BLaER1 (cell line): ENCODE measurements around the gene SHF.

Experiments used
- H3K27ac ChIP-seq: shearing (Covaris generic); formaldehyde crosslinking; 2 replicates; pipeline ENCODE4 v1.8.1; 2022
- H3K27me3 ChIP-seq: shearing (Covaris generic); formaldehyde crosslinking; 2 replicates; pipeline ENCODE4 v1.8.1; 2022
- H3K36me3 ChIP-seq: shearing (Covaris generic); formaldehyde crosslinking; 2 replicates; pipeline ENCODE4 v1.8.1; 2022
- H3K4me1 ChIP-seq: shearing (Covaris generic); formaldehyde crosslinking; 2 replicates; pipeline ENCODE4 v1.8.1; 2022
- H3K4me2 ChIP-seq: shearing (Covaris generic); formaldehyde crosslinking; 2 replicates; pipeline ENCODE4 v1.8.1; 2022
- H3K4me3 ChIP-seq: shearing (Covaris generic); formaldehyde crosslinking; 2 replicates; pipeline ENCODE4 v1.8.1; 2022
- H3K9ac ChIP-seq: shearing (Covaris generic); formaldehyde crosslinking; 2 replicates; pipeline ENCODE4 v1.8.1; 2022
- H3K9me3 ChIP-seq: shearing (Covaris generic); formaldehyde crosslinking; 2 replicates; pipeline ENCODE4 v1.8.1; 2022
- H4K20me1 ChIP-seq: shearing (Covaris generic); formaldehyde crosslinking; 2 replicates; pipeline ENCODE4 v1.8.1; 2022
- Cebpa-rat ChIP-seq: shearing (Covaris generic); IDR thresholded peaks from 2 replicates; pipeline ENCODE4 v1.8.1; 2022

SHF gene

DNA sequence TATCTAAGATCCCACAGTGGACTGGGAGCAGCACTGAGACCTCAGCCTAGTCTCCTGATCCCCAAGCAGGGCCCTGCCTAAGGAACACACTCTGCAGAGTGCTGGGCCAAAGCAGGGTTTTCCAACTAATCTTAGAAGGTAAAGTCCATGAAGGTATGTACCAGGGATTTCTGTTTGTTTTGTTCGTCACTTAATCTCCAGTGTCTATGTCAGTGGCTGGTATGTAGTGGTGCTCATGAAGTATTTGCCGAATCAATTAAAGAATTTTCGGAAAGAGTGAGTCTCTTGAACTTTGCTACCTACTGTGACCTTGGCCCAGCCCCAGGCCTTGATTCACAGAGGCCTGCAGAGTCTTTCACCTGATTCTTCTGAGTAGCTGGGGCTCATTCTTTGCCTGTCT, 56.3 kb downstream of the SHF start:
- Histone ChIP-seq H3K36me3 (no peaks in the 10 kb centered on the region), H4K20me1 (no peaks in the 10 kb centered on the region), H3K9me3 (peaks cover 6% of the 10 kb centered on the region; the same call in 1 of the 2 replicates), H3K4me1 (peaks cover 2% of the 10 kb centered on the region; the same call in 1 of the 2 replicates), H3K9ac (no peak overlapping the region), H3K27me3 (0 out of 2 replicates have a peak, but pooled peaks cover 8% of the 10 kb centered on the region), H3K27ac (no peak overlapping the region), H3K4me2 (no peak overlapping the region), H3K4me3 (no peak overlapping the region)
- TF ChIP-seq Cebpa-rat, result no peak

GRCh38 chr15:45130291-45131000, 57.3 kb downstream of the SHF start:
- no peaks in the 10 kb centered on the region for H4K20me1 ChIP-seq
- H3K27me3 ChIP-seq, result 0 out of 2 replicates have a peak, but pooled peaks cover 8% of the 10 kb centered on the region
- no peak overlapping the region for H3K4me2 ChIP-seq

DNA sequence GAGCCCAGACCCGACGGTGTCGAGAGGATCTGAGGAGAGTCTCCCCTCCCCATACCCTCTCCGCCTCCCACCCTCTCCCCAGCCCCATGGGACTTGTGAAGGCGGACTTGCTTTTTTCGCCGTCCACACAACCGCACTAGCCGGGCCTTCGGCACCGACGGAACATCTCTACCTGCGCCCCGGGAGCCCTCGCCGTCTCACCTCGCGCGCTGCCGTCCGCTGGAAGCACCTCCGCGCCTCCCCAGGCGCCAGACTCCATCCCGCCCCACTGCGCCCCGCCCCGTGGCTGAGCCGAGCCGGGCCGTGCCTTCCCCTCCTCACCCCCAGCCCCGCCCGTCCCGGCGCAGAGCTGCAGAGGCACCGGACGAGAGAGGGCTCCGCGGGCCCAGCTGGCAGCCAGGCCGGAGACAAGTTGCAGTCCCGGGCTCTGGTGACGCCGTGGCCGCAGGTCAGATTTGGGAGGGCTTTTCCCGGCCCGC, 58.1 kb downstream of the SHF start, which contains the start of the genes DUOX1 and DUOXA1:
TSS of gene DUOX1 (plus strand) at position 344 of the 479 bp plus-strand sequence. CDS start 1,973 bp downstream, outside the sequence.
TSS of gene DUOXA1 (minus strand) at position 229 of the 479 bp plus-strand sequence. CDS start 6,865 bp downstream, outside the sequence.
- H3K4me1 ChIP-seq, result no peaks in the 10 kb centered on the region
- no peak within 1 kb of the TSS for H3K9ac ChIP-seq
- H3K36me3 ChIP-seq, result no peaks in the 10 kb centered on the region
- no peak within 1 kb of the TSS for H3K27ac ChIP-seq
- no peaks in the 10 kb centered on the region for H4K20me1 ChIP-seq
- H3K9me3 ChIP-seq, result no peaks in the 10 kb centered on the region
- H3K4me3 ChIP-seq, result no peak within 1 kb of the TSS
- TF ChIP-seq Cebpa-rat, result no peak
- 0 out of 2 replicates have a peak, but pooled peaks cover 5% of the 10 kb centered on the region for H3K27me3 ChIP-seq
- H3K4me2 ChIP-seq, result no peak within 1 kb of the TSS

More at GRCh38 chr15:45130291-45131000, 57.3 kb downstream of the SHF start:
- Histone ChIP-seq H3K36me3 (no peaks in the 10 kb centered on the region), H3K4me3 (no peak overlapping the region), H3K9me3 (peaks cover 6% of the 10 kb centered on the region; the same call in 1 of the 2 replicates), H3K4me1 (no peaks in the 10 kb centered on the region), H3K27ac (no peak overlapping the region), H3K9ac (no peak overlapping the region)
- TF ChIP-seq Cebpa-rat, result no peak

- no peaks in the 10 kb centered on the region for H4K20me1 ChIP-seq
- no peaks in the 10 kb centered on the region for H3K4me1 ChIP-seq
- H3K36me3 ChIP-seq, result no peaks in the 10 kb centered on the region
- H3K27me3 ChIP-seq, result 0 out of 2 replicates have a peak, but pooled peaks cover 3% of the 10 kb centered on the region
- no peak overlapping the region for H3K27ac ChIP-seq
- H3K9me3 ChIP-seq, result no peaks in the 10 kb centered on the region
- TF ChIP-seq Cebpa-rat, result no peak
- no peak overlapping the region for H3K4me2 ChIP-seq
- no peak overlapping the region for H3K9ac ChIP-seq
- H3K4me3 ChIP-seq, result no peak overlapping the region
Observed at GRCh38 chr15:45128971-45129639, 58.7 kb downstream of the SHF start.

- H3K27ac ChIP-seq, result no peak overlapping the region
- no peaks in the 10 kb centered on the region for H3K4me1 ChIP-seq
- H3K27me3 ChIP-seq, result 0 out of 2 replicates have a peak, but pooled peaks cover 3% of the 10 kb centered on the region
- H3K9me3 ChIP-seq, result no peaks in the 10 kb centered on the region
- H3K36me3 ChIP-seq, result no peaks in the 10 kb centered on the region
- H3K9ac ChIP-seq, result no peak overlapping the region
- no peak overlapping the region for H3K4me3 ChIP-seq
- no peaks in the 10 kb centered on the region for H4K20me1 ChIP-seq
- H3K4me2 ChIP-seq, result no peak overlapping the region
- no peak for TF ChIP-seq Cebpa-rat
Observed at GRCh38 chr15:45126535-45127158, 61.1 kb downstream of the SHF start.

GRCh38 chr15:45123397-45123796, 64.4 kb downstream of the SHF start:
- no peak overlapping the region for H3K4me3 ChIP-seq

GRCh38 chr15:45122719-45123118, 65.0 kb downstream of the SHF start:
- Histone ChIP-seq H3K27me3 (peaks cover 3% of the 10 kb centered on the region), H3K4me1 (no peaks in the 10 kb centered on the region), H4K20me1 (no peaks in the 10 kb centered on the region), H3K27ac (no peak overlapping the region), H3K36me3 (no peaks in the 10 kb centered on the region), H3K9ac (no peak overlapping the region), H3K4me3 (no peak overlapping the region), H3K9me3 (no peaks in the 10 kb centered on the region), H3K4me2 (no peak overlapping the region)
- no peak for TF ChIP-seq Cebpa-rat

More at GRCh38 chr15:45123397-45123796, 64.4 kb downstream of the SHF start:
- Histone ChIP-seq H3K9me3 (no peaks in the 10 kb centered on the region), H3K27ac (no peak overlapping the region), H3K36me3 (no peaks in the 10 kb centered on the region), H3K4me2 (no peak overlapping the region), H3K4me1 (no peaks in the 10 kb centered on the region), H4K20me1 (no peaks in the 10 kb centered on the region), H3K9ac (no peak overlapping the region), H3K27me3 (no peaks in the 10 kb centered on the region)
- TF ChIP-seq Cebpa-rat, result no peak

DNA sequence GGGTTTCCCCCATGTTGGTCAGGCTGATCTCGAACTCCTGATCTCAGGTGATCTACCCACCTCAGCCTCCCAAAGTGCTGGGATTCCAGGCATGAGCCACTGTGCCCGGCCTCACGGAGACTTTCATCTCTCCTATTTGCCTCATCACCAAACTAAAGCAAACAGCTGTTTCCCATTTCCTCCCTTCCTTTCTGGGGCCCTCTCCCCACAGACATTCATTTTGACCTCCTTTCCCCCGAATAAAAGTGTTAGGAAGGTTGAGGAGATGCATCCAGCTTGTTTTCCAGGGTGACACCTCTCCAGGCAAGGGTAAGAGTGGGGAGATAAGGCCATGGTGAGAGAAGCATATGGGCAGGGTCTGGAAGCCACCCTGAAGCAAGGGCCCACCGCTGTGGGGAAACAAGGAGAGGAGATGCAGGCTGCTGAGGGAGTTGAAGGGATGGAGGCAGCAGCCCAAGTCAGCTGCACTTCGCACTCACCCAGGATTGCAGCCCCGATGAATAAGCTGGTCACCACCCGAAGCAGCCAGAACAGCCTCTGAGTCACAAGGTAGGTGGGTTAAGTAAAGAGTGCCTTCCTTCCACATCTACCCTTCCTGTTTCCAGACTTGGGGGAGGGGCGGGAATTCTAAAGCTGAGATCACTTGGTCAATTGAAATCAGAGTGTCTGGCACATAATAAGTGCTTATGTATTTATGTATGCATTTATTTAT, 65.9 kb downstream of the SHF start:
- Histone ChIP-seq H3K4me1 (no peaks in the 10 kb centered on the region), H3K4me2 (no peak overlapping the region), H3K27ac (no peak overlapping the region), H3K4me3 (no peak overlapping the region), H3K9ac (no peak overlapping the region), H4K20me1 (no peaks in the 10 kb centered on the region), H3K9me3 (no peaks in the 10 kb centered on the region), H3K27me3 (peaks cover 11% of the 10 kb centered on the region), H3K36me3 (no peaks in the 10 kb centered on the region)
- no peak for TF ChIP-seq Cebpa-rat

DNA sequence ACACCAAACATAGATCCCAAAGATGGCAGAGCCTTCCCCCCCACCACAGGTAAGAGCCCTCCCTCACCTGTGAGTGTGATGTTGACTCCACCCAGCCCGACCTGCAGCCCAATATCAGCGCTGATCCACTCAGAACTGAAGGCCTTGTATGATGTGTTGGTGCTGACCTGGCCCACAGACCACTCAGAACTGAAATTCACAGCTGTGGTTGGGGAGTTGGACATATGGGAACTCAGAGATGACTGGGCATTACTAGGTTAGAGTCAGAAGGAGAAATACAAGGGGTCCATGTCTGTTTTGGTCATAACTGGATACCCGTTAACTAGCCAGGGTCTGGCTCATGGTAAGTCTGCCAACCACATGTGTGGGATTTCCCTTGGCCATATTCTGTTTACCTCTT, 66.7 kb downstream of the SHF start:
- Histone ChIP-seq H3K27ac (no peak overlapping the region), H3K4me2 (no peak overlapping the region), H3K4me3 (no peak overlapping the region), H4K20me1 (no peaks in the 10 kb centered on the region), H3K9me3 (no peaks in the 10 kb centered on the region), H3K4me1 (no peaks in the 10 kb centered on the region), H3K36me3 (no peaks in the 10 kb centered on the region), H3K9ac (no peak overlapping the region), H3K27me3 (peaks cover 20% of the 10 kb centered on the region)
- no peak for TF ChIP-seq Cebpa-rat
